Measurements from ENCODE around the gene ARL2.
"Not testable (repeated sequence)": the region's sequence is repeated elsewhere in the genome, so short reads cannot be mapped to it uniquely, and the experiment has no call there.

Gene ARL2

DNA sequence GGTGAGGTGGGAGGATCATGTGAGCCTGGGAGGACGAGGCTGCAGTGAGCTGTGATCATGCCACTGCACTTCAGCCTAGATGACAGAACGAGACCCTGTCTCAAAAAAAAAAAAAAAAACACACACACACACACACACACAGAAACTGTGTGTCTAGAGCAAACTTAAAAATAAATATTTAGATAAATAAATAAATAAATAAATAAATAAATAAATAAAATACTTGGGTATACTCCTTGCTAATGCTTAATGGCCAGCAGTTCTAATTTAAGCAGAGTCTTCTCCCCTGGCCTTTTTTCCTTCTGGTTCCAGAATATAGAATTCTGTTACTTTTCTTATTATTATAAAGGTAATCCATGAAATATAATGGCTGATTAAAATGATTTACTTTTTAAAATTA, 5.1 kb upstream of the ARL2 start:
- DNase-seq, result no peak

DNA sequence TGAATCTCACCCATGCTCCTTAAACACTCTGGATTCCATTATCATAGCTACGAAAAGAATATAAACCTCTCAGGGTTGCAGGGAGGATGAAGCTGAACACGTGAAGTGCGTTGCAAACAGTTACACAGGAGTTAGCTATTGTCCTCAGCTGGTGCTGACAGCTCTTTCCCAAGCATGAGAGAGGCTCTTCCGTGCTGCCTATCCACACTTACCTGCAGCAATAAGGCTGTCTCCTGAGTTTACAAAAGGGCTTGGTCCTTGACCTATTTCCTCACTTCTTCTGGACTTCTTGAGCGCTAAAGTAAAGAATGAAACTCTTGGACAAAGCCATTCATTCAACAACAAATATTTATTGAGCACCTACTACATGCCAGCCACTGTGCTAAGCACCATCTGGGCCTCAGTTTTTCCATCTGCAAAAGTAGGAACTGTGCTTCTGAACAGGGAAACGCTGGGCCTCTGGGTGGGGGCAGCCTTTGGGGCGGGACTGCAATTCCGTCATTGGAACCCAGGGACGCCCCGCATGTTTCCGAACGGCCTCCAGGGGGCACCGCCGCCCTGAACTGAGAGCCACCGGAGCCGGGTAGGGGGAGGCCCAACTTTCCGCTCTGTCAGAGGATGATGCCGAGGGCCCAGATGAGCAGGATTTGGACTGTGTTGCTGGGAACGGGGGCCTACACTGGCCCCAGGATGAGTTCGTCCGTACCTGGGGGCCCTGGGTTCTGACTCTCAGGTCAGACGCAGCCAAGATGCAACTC, 651 bp upstream of the ARL2 start:
- DNase-seq, result peak; percentile 95

DNA sequence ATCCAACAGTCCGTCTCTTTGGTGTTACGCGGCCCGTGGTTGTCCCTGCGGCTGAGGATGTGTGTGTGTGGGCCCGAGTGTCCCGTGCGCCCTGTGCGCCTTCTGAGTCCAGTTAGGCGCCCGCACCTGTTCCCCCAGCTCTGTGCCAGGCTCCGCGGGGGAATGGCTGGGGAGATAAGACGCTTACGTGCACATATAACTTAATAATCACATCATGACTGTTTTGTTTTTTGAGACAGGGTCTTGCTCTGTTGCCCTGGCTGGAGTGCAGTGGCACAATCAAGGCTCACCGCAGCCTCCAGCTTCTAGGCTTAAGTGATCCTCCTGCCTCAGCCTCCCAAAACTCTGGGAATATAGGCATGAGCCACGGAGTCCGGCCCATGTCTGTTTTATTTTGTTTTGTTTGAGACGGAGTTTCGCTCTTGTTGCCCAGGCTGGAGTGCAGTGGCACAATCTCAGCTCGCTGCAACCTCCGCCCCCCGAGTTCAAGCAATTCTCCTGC, 817 bp downstream of the ARL2 start:
- DNase-seq, result no peak

DNA sequence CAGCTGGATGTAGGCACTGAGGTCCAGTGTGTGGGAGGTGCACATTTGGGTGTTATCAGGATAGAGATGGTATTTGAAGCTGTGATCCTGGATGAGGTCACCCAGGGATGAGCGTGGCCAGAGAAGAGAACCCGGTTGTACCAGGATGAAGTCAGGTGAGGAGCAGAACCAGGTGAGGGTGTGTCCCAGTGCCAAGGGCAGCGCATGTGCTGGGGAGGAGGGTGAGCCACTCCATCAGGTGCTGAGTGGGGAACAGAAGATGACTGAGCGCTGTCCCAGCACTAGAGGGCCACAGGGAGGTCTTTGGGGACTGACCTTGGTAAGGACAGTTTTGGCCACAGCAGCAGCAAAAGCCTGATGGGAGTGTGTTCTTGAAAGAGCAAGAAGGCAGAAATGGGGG, 2.7 kb downstream of the ARL2 start:
- no peak for DNase-seq

DNA sequence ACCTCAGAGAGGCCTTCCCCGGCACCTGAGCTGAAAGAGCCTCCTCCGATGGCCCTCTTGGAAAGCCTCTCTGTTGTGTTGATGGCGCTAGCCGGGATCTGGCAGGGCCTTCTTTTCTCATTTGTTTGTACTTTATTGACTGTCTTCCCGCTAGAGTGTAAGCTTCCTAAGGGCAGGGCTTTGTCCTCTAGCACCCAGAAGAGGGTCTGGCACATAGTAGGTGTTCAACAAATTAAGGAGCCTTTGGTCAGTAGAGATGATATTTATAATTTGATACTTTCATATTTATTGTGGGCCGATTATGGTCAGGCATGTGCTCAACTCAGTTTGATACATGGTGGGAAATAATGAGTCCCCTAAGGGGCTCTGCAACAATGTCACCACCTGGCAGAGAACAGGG, 4.0 kb downstream of the ARL2 start:
- DNase-seq, result no peak

DNA sequence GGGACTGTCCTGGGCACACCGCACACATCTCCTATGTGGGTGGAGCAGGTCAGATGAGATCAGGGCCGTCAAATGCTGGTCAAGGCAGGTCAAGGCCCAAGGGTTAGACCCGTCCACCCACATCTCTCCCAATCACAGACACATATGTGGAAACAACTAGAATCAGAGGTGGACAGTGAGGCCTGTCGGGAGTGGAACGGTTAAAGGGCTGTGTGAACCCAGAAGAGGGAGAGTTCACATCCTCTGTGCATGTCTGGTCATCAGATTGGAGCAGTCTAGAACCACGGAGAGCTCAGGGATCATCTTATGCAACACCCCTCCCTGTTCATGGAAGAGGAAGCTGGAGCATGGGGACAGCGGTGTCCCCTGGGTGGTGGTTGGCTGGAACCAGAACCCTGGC, 5.9 kb downstream of the ARL2 start:
- DNase-seq, result no peak

DNA sequence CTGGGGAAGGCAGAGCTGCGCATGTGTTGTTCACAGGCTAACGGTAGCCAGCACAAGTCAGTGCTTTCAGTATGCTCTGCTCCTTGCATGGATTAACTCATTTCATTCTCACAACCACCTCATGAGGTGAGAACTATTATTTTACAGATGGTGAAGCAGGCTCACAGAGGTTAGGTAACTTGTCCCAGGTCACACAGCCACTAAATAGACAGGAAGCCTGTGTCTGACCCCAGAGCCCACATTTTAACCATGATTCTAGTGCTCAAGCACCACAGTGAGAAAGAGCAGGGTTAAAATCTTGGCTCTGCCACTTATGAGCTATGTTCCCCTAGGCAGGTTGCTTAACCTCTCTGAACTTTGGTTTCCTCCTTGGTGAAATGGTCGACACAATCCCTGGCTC, 7.0 kb downstream of the ARL2 start:
- DNase-seq, result no peak

DNA sequence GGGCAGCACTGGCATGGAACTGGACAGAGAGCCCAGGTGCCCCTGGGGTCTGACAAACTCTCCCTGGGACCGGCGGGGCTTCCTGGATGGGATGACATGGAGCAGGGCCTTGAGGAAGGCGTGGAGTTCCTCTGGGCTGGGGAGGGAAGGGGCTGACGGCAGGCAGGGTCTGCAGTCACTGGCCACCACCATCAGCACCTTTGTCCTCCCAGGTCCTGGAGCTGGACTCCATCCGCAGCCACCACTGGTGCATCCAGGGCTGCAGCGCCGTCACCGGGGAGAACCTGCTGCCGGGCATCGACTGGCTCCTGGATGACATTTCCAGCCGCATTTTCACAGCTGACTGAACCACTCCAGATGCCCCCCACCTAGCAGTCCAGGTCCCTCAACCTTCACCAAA, 7.5 kb downstream of the ARL2 start:
- no peak for DNase-seq

DNA sequence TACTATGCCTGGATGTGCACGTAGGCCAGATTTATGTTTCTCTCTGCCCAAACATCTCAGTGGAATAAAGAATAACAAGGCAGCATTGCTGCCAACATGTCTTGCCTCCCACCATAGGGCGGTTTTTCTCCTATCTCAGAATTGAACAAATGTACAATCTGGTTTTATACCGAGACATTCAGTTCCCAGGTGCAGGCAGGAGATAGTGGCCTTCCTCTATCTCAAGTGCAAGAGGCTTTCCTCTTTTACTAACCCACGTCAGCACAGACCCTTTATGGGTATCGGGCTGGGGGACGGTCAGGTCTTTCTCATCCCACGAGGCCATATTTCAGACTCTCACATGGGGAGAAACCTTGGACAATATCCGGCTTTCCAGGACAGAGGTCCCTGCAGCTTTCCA, 9.5 kb downstream of the ARL2 start:
- DNase-seq, result not testable (repeated sequence)

DNA sequence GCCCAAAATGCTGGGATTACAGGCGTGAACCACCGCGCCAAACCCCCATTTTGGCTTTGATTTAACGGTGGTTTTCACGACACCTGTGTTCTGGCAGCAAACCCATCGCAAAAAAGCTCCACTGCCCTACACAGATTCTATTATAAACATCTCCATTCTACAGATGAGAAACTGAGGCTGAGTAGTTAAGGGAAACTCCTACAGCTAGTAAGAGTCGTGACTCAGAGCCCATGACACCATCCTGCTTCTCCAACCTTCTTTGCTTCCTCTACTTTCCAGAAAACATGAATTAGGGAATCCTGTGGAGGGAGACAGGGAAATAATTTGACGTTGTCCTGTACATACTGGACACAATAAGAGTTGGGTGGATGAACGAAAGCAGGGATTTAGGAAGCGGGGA, 12.8 kb downstream of the ARL2 start:
- no peak for DNase-seq

DNA sequence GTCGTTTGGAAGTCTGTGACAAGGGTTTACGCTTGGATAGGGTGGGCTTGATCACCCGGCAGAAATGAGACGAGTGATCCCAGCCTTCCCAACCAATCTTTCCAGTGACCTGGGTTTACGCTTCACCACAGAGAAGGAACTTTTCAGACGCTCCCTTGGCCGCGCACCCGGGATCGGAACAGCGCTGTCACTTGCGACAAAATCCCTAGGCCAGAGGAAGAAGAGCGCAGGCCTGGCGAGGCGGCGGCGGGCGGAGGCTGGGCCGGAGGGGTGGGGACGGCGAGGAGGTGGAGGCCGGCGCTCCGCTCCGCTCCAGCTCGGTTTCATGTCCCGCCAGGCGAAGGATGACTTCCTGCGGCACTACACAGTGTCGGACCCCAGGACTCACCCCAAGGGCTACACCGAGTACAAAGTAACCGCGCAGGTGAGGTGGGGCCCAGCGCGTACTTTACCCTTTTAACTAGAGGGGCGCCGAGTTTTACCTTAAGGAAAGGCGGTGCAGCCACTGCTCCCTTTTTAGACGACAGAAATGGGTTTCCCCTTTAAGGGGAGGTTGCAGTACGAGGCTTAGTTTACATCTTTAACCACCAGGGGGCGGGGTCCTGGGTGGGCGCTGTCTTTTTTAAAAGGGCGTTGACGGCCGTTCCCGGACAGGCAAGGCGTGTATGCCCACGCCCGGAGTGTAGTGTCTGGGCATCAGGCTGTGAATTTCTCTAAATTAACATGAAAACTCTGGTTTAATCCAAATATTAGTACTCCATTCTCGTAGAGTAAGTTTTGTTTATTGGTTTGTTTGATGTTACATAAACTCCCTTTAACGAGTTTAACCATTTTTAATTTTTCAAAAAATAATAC, 13.5 kb downstream of the ARL2 start, which contains the start of gene SNX15:
Gene SNX15, plus strand, starts transcription at position 227 of the 855 bp plus-strand sequence. Its CDS starts 99 bp downstream, at position 326.
- DNase-seq, result peak; percentile 94

DNA sequence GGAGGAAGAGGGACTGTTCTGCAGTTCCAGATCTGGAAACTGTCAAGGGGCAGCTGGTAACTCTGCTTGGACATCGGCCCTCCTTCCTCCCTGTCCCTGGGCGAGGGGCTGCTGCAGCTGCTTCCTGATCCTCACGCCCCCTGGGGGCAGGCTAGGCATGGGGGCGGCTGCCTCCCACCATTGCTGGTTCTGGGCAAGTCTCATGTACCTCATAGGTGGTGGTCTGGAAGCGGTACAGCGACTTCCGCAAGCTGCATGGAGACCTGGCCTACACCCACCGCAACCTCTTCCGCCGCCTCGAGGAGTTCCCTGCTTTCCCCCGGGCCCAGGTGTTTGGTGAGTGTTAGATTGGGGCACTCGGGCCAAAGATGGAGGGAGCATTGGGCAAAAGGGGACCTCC, 18.3 kb downstream of the ARL2 start:
- DNase-seq, result no peak

DNA sequence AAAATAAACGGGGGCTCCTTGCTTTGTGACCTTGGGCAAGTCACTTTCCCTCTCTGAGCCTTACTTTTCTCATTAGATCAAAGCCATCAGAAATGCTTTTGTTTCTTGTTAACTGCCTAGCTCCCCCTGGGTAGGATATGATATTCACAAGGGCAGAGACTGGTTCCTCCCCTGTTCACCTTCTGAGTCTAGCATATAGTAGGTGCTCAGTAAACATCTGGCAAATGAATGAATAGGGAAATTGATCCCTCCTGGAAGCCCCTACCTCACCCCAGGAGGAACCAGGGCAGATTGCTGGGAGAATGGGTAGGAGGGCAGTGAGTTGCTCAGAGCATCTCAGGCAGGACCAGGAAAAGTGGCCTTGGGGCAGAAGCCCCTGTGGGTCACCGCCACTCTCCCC, 20.5 kb downstream of the ARL2 start:
- no peak for DNase-seq

DNA sequence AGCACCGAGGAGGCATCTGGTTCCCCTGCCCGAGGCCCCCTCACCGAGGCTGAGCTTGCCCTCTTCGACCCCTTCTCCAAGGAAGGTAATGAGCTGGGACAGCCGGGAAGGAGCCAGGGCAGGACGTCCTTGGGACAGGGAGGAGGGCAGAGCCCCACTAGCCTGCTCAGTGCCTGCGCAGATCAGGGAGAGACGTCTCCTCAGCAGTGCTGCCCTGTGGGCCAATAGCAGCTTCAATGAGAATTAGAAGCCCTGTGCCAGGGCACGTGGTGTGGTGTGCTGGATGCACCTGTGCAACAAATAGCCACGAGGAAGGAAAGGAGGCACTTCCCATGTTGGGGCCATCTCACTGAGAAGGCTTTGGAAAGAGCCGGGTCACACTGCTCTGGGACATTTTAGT, 21.6 kb downstream of the ARL2 start:
- no peak for DNase-seq

DNA sequence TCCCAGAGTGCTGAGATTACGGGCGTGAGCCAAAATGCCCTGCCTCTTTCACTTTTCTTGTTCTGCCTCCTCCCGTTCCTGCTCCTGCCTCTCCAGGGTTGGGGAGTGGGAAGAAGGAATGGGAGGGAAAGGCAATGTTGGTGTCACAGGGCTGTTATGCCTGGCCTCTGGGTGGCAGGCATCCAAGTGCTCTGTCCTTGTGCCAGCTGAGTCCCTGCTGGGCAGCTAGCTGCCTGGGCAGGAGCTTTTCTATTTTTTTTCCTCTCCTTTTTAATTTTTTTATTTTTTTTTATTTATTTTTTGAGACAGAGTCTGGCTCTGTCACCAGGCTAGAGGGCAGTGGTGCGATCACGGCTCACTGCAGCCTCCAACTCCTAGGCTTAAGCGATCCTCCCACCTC, 23.0 kb downstream of the ARL2 start:
- no peak for DNase-seq

DNA sequence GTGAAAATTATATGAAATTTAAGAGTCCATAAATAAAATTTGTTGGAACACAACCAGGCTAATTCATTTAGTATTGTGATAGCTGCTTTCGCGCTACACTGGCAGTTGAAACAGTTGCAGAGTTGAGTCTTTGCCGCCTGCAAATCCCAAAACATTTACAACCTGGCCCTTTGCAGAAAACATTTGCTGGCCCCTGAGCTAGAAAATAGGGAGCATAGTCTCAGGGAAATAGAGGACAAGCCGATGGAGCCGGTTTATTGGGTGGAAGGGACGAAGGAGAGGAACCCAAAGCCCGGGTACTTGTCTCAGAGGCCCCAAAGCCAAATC, 26.5 kb downstream of the ARL2 start:
- DNase-seq, result no peak

DNA sequence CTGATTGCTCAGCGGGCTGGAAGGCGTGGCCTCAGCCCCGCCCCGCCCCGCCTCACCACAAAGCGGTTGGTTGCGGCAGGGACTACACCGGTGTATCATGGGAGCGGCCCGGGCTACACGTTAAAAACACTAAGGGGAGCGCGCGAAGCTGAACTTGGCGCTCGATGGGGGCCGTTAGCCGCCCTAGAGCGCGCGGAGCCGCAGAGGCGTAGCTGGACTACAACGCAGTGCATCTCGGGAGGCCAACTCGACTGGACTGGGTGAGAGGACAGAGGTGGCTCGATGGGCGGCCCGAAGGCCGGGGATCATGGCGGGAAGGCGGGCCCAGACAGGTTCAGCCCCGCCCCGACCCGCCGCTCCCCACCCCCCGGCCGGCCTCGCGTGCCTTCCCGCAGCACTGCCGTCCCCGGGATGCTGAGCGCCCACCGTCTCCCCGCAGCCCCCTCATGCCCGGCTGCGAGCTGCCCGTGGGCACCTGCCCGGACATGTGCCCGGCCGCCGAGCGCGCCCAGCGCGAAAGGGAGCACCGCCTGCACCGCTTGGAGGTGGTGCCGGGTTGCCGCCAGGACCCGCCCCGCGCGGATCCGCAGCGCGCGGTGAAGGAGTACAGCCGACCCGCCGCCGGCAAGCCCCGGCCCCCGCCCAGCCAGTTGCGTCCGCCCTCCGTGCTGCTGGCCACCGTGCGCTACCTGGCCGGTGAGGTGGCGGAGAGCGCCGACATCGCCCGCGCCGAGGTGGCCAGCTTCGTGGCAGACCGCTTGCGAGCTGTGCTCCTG, 27.1 kb downstream of the ARL2 start, which contains the start of gene SAC3D1:
Gene SAC3D1, plus strand, starts transcription at position 364 of the 776 bp plus-strand sequence. Its CDS starts 83 bp downstream, at position 447.
- DNase-seq, result peak; percentile 93

DNA sequence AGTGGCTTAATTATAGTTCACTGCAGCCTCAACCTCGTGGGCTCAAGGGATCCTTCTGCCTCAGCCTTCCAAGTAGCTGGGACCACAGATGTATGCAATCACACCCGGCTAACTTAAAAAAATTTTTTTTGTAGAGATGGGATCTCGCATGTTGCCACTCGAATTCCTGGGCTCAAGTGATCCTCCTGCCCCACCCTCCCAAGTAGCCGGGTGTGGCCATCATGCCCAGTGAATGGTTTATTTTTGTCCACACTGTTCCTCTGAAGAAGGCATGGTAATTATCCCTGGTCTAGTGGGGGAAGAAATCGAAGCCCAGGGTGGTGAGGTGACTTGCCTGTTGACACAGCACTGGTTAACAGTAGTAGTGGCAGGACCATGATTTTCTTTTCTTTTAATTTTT, 28.9 kb downstream of the ARL2 start:
- DNase-seq, result no peak

DNA sequence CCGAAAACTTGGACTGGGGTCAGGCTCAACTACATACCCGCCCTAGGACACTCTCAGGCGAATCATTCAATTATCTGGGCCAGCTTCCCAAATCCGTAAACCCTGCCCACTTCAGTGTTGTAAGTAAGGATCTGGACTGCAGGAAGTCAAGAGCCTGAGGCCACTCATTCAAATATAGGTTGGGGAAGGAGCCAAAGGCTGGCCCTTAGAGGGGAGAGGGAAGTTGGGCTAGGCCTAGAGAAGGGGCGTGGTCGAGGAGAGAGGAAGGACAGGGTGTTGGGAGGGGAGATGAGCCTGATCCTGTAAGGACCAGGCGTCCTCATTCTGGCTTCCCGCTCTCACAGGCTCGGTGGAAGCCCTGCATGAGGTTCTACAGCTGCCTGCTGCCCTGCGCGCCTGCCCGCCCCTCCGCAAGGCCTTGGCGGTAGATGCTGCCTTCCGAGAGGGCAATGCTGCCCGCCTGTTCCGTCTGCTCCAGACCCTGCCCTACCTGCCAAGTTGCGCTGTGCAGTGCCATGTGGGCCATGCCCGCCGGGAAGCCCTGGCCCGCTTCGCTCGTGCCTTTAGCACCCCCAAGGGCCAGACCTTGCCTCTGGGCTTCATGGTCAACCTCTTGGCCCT, 30.0 kb downstream of the ARL2 start:
- DNase-seq, result no peak

DNA sequence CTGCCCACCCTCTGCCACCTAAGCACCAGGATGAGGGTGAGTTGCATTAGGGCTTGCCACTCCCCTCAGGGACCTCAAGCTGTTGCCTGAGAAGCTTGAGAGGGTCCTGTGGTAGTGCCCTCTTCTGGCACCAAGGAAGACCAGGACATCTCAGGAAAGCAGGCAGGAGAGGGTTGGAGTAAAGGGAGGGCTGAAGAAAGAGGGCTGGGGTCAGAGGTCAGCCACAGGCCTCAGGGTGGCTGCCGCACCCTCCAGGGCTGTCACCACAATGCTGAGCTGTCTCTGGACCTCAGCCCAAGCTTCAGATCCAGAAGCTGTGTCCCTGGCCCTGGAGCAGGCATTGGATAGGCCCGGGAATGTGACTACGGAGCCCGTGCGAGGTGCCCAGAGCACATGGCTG, 31.1 kb downstream of the ARL2 start:
- DNase-seq, result no peak

DNA sequence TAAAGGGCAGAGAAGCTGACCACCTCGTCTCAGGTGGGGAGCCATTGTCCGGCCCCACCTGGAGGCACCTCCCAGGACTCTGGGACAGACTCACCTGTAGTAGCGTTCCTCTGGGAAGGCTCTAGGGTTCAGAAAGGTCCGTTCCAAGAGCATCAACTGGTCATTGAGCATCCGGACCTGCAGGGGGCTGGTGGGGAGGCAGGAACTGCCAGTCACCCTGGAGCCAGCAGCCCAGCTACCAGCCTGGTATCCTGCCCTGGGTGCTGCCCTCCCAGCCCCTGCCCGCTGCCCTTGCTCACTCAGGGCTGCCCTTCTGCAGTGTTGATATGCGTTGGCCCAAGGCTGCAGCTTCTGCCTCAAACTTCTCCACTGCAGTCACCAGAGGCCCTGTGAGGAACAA, 31.8 kb downstream of the ARL2 start:
- DNase-seq, result no peak

DNA sequence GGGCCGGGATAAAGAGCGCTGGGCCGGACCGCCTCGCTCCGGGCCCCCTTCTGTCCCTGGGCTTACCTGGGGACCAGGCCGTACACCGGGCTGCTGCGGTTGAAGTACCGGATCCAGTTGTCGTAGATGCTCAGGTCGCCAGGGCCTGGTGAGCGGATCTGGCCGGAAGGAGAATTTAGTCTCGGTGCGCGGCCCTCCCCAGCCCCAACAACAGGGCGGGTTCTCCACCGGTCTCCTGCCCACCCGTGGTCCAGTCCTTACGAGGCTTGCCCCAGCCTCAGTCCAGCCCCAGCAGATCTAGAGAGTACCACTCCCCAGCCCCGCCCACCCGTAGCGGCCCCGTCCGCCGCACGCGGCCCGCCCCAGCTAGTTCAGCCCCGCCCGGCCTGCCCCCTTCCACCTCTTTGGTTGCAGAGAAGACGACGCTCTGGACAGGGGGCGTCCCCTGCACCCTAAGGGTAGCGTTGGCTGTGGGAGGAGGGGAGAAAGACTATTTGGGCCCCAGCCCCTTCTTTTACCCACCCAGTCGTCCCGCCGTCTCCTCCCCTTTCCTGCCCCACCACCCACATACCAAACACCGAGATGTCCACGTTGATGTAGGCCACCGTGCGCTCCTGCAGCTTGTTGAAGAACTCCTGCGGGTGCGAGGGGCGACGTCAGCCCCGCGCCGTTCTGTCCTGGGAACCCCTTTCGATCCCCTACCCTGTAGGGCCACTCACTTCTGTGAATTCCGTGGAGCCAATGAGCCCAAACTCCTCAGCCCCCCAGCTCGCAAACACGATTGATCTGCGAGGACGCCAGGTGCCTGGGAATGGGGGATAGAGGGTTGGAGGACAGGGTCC, 33.8 kb downstream of the ARL2 start:
- peak; percentile 43 for DNase-seq
